Muscle layer of colon (tissue), 2 donors: ENCODE results near the gene HUNK.

Experiments used
- H3K27ac ChIP-seq: one replicate; pipeline ENCODE4 v1.7.0; 2013; ENCODE audit warnings: low read depth, mild to moderate bottlenecking, low read length, moderate library complexity
- H3K27me3 ChIP-seq, 2 donors: one replicate each; pipeline ENCODE4 v1.7.0; 2013; ENCODE audit warnings: low read length in 2 of 2, mild to moderate bottlenecking in 2 of 2; ENCODE audit not compliant: insufficient read depth in 2 of 2, control insufficient read depth in 1 of 2
- H3K36me3 ChIP-seq: one replicate; pipeline ENCODE4 v1.7.0; 2013; ENCODE audit warnings: mild to moderate bottlenecking, low read length; ENCODE audit not compliant: insufficient read depth
- H3K4me1 ChIP-seq: one replicate; pipeline ENCODE4 v1.7.0; 2013; ENCODE audit warnings: mild to moderate bottlenecking, low read length; ENCODE audit not compliant: insufficient read depth
- H3K4me3 ChIP-seq, 2 donors: one replicate each; pipeline ENCODE4 v1.7.0; 2013; ENCODE audit warnings: low read length in 2 of 2, low read depth in 1 of 2, mild to moderate bottlenecking in 1 of 2, moderate library complexity in 1 of 2
- H3K9ac ChIP-seq: one replicate; pipeline ENCODE4 v1.7.0; 2013; ENCODE audit warnings: low read length
- H3K9me3 ChIP-seq: one replicate; pipeline ENCODE4 v1.7.0; 2013; ENCODE audit warnings: mild to moderate bottlenecking, low read length
- donor health status: abdominal sarcoma.
- donor health status: Adenocarcinoma of cecum.

Gene HUNK

DNA sequence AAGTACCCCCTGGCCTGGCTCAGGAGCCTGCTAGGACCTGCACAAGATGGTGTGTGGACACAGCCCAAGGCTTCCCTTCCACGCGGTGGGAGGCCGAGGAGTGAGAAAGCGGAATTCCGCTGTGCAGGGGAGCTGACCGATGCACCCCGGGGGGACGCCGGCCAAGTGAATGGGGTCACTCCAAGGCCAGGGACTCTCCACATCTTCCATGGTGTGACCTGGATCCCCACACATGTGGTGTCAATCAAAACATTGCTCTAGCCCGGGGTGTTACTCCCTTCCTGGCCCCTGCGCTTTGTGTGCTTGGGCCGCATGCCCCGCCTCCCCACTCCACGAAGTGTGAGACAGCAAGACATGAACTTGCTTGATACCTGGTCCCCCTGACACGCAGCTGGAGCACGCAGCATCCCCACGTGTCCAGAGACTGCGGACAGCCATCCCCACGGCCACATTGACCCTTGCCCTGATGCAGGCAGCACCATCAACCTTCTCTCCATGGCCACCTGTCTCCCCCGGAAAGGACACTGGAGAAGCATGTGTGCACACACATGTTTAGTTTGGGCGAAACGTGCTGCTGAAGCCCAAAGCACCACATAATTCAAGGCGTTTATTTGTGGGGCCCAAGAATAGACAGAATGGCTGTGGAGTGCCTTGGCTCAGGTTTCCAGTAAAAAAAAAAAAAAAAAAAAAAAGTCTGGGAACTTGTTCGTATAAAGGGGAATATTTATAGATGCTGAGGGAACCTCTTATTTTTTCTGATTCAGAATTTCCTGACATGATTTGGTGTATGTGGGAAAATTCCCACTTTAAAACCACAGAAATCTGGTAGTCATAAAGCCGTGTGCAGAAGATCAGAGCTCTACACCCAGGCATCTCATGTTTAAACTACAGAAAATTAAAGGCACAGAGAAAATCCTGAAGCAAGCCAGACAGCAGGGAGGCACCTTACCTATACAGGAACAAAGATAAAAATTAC is 171.7 kb downstream of the HUNK start:
- Histone ChIP-seq H3K36me3 (no peaks in the 10 kb centered on the region), H3K27me3 (no peaks in the 10 kb centered on the region), H3K4me3 (no peak overlapping the region), H3K9ac (no peak overlapping the region), H3K9me3 (no peaks in the 10 kb centered on the region), H3K4me1 (no peaks in the 10 kb centered on the region), H3K27ac (no peak overlapping the region)

DNA sequence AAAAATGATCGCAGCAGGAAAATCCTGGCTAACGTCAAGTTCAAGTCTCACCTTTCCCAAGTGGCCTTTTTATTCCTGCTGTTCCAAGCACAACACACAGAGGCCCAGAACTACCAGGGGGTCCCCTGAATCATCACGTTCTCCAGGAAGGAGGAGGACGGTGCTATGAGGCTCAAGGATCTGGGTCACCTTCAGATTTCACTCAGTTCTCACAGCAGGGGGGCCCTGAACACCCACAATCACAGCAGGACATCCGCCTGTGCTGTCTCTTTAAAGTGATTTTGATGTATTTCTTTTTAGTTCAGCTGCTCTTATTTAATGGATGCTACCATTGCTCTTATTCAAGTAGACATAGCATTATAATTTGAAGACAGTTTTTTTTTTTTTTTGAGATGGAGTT is 173.4 kb downstream of the HUNK start:
- Histone ChIP-seq H3K9ac (no peak overlapping the region), H3K36me3 (no peaks in the 10 kb centered on the region), H3K27me3 (no peaks in the 10 kb centered on the region), H3K9me3 (no peaks in the 10 kb centered on the region), H3K27ac (no peak overlapping the region), H3K4me1 (no peaks in the 10 kb centered on the region), H3K4me3 (no peak overlapping the region)

DNA sequence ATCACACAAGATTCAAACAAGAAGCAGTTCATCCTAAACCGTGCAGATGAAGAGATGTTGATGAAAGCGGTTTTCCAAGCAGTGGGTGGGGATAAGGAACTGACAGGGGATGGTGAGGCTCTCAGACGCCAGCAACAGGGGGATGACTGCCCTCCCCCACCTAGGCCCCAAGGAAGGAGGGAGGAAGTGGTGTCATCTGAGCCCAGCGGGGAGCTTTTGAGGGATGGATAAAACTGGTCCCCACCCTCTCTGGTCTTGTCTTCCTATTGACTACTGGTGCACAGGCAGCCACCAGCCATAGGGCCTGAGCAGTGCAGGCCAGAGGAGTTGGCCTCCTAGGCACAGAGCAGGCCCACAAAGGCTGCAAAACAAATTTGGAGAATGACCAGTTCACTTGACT is 175.5 kb downstream of the HUNK start:
- Histone ChIP-seq H3K4me1 (no peaks in the 10 kb centered on the region), H3K27ac (no peak overlapping the region), H3K4me3 (no peak overlapping the region), H3K9me3 (no peaks in the 10 kb centered on the region), H3K36me3 (no peaks in the 10 kb centered on the region), H3K27me3 (no peaks in the 10 kb centered on the region), H3K9ac (no peak overlapping the region)
